ENCODE data around the gene CASTOR1. TPM values are rescaled to one million over a fixed set of nuclear protein-coding genes. Genes with fewer than 3 reads are reported as not detected.
A peak's percentile ranks its signal among the peaks of the same experiment; 100 is the strongest.

The CASTOR1 gene
- total and polyA plus RNA-seq, 2 donors = 7.5 to 21.7 TPM

DNA sequence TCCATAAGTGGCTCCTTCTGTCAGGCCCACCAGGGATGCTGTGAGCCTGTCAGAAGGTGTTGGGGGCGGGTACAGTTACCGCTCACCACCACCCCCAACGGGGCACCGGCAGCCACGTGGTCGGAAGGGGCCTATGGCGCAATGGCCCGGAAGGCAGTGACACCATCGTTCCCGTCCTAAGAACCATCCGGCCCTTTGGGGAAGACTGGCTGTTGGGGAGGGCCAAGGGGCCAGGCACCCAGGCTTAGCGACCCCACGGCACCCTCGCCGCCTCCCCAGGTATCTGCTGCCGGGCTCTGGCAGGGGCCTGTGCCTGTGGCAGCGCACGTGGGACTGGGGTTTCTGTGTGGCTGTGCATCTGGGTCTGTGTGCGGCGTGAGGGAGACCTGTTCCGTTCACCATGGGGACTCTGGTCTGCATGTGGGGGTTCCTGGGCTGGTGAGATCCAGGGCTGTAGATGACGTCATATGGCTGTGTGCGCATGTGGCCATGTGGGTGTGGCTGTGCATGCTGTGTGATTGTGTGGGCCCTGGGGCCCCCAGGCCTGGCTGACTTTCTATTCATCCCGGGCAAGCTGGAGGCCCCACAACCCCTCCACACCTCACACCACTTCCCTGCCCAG, 23.4 kb downstream of the CASTOR1 start:
- Histone ChIP-seq H3K27ac (ENCODE audit: low read depth) (peak overlapping the region; percentile 35), H3K36me3 (ENCODE audit: insufficient read depth) (no peaks in the 10 kb centered on the region), H3K4me1 (ENCODE audit: insufficient read depth) (no peaks in the 10 kb centered on the region), H3K4me3 (ENCODE audit: low read depth, low read length) (peak overlapping the region; percentile 15)
- WGBS = 73% methylated on average over 24 of the region's 24 CpGs
- no peak for DNase-seq (ENCODE audit: extremely low spot score)

DNA sequence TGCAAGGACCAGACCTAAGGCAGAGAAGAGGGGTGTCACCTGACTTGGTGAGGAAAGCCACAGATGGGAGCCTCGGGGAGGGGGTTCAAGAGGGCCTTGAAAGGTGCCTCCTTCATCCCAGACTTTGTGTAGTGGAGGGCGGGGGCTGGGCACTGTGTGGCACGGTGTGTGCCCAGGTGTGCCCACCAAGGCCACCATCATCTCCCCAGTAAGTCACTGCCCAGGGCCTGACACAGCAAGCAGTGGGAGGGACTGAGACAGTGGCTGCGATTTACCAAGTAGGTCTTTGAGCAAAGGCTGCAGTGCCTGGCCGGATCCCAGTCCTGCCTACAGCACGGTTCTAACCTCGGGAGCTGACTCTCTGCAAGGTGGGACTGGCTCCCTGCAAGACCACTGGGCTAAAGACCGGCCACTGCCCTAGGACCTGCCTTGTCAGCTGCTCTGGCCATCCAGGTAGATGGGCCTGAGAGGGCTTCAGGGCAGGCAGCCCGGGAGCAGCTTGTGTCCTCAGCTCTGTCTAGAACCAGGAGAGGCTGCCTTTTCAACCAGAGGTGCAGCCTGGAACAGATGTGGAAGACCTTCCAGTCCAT, 24.1 kb downstream of the CASTOR1 start:
- Histone ChIP-seq H3K27ac (ENCODE audit: low read depth) (no peak overlapping the region), H3K4me1 (ENCODE audit: insufficient read depth) (no peaks in the 10 kb centered on the region), H3K36me3 (ENCODE audit: insufficient read depth) (no peaks in the 10 kb centered on the region), H3K4me3 (ENCODE audit: low read depth, low read length) (no peak overlapping the region)
- no peak for DNase-seq (ENCODE audit: extremely low spot score)
- 88% methylated on average over 9 of the region's 9 CpGs for WGBS

DNA sequence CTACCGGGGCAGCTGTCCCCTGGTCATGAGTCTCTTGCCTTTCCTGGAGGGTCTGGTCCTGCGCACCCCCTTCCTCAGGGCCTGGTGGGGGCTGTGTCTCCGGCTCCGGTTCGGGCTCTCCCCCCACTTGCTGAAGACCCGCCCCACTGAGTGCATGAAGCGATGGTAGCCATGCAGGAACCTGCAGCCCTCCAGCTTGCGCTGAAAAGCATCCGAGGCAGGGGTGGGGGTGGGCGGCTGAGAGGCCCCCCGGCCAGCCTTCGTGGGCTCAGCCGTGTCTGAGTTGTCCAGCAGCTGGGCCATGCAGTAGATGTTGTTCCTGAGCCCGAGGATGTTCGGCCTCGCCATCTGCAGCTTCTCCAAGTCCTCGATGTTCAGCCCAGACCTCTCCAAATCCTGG, 25.4 kb downstream of the CASTOR1 start:
- H3K36me3 ChIP-seq (ENCODE audit: insufficient read depth) = no peaks in the 10 kb centered on the region
- no peaks in the 10 kb centered on the region for H3K4me1 ChIP-seq (ENCODE audit: insufficient read depth)
- 85% methylated on average over 17 of the region's 17 CpGs for WGBS
- no peak overlapping the region for H3K27ac ChIP-seq (ENCODE audit: low read depth)
- no peak overlapping the region for H3K4me3 ChIP-seq (ENCODE audit: low read depth, low read length)
- DNase-seq (ENCODE audit: extremely low spot score) = no peak

DNA sequence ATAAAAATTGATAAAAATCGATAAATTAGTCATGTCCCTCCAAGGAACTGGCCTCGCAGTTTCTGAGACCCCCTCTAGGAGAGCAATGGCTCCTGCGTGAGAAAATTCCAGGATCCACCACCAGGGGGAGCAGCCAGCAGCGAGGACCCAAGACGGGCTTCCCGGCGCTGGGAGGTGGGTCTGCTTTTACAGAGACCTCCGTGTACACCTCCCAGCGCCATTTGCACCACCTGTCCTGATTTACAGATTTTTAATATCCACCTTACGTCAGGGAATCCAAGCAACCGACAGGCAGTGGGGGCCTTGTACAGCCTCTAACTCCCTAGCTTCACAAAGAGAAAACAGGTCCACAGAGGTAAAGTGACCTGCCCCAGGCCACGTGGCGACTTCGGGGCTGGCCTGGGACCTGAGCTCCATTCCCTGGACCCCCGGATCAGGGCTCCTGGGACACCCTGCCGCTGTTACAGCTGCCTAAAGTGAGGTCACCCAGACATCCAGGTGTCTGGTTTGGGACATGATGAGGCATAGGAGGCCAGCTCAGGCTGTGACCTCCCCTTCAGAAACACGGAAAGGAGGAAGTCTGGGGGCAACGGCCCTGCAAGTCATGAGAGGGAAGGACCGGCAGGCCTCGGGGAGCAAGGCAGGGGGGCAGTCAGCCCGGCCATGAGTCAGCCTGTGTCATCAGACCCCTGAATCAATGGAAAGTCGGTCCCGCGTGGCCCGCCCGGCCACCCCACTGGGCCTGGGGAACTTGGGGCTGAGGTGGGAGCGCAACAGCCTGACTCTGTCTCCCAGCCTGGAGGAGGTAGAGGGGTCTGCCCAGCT, 26.2 kb downstream of the CASTOR1 start:
- WGBS = 29% methylated on average over 27 of the region's 27 CpGs
- Histone ChIP-seq H3K4me3 (ENCODE audit: low read depth, low read length) (no peak overlapping the region), H3K4me1 (ENCODE audit: insufficient read depth) (no peaks in the 10 kb centered on the region), H3K36me3 (ENCODE audit: insufficient read depth) (no peaks in the 10 kb centered on the region), H3K27ac (ENCODE audit: low read depth) (no peak overlapping the region)
- no peak for DNase-seq (ENCODE audit: extremely low spot score)

DNA sequence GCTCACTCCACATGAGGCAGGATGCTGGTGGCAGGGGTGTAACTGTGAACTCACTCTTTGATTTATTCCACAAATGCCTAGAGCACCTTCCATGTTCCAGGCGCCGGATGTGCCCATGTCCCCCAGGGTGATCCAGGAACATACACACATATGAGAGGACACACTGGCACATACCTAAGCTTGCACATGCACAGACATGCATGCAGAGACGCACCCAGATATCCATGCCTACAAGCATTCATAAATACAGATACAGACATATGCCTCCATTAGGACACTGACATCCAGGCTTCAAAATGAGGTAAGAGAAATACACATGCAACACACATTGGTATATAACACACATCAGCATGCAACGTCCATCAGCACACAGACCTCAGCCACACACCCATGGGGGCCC, 27.2 kb downstream of the CASTOR1 start:
- Histone ChIP-seq H3K4me3 (ENCODE audit: low read depth, low read length) (no peak overlapping the region), H3K27ac (ENCODE audit: low read depth) (no peak overlapping the region), H3K36me3 (ENCODE audit: insufficient read depth) (no peaks in the 10 kb centered on the region), H3K4me1 (ENCODE audit: insufficient read depth) (no peaks in the 10 kb centered on the region)
- WGBS = 89% methylated on average over 4 of the region's 4 CpGs
- no peak for DNase-seq (ENCODE audit: extremely low spot score)

DNA sequence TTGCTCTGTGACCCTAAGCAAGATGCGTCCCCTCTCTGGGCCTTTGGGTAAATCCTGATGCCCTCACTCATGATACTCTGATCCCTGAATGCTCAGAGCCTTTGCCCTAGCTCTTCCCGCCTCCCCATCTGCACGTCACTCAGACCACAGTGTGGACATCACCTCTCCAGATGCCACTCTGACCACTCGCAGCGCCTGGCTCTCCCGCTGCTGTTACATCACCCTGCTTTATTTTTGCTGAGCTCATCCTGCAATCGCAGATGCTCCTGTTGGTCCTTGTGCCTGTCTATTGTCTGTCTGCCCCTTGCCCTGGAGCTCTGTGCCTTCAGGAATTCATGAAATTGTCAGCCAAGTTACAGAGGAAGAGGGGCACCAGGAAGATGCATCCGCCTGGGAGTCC, 28.2 kb downstream of the CASTOR1 start:
- Histone ChIP-seq H3K4me1 (ENCODE audit: insufficient read depth) (no peaks in the 10 kb centered on the region), H3K36me3 (ENCODE audit: insufficient read depth) (no peaks in the 10 kb centered on the region), H3K4me3 (ENCODE audit: low read depth, low read length) (no peak overlapping the region), H3K27ac (ENCODE audit: low read depth) (no peak overlapping the region)
- 86% methylated on average over 8 of the region's 8 CpGs for WGBS
- no peak for DNase-seq (ENCODE audit: extremely low spot score)

DNA sequence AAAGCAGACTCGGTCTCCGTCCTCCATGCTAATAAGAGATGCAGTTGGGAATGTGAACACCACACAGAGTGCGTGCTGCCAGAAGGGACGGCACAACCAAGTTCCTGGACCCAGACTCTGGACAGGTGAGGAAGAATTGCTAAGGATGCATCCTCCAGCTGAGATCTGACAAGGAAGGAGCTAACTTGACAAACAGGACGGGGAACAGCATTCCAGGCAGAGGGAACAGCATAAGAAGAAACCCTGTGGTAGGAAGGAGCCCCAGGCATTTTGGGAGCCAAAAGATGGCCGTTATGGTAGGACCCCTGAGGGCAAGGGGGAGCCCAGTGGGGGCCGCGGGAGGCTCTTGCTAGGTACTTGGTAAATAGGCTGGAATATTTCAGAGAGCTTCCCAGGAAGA, 28.6 kb downstream of the CASTOR1 start:
- Histone ChIP-seq H3K27ac (ENCODE audit: low read depth) (no peak overlapping the region), H3K4me3 (ENCODE audit: low read depth, low read length) (no peak overlapping the region), H3K36me3 (ENCODE audit: insufficient read depth) (no peaks in the 10 kb centered on the region), H3K4me1 (ENCODE audit: insufficient read depth) (no peaks in the 10 kb centered on the region)
- no peak for DNase-seq (ENCODE audit: extremely low spot score)
- 86% methylated on average over 8 of the region's 8 CpGs for WGBS

DNA sequence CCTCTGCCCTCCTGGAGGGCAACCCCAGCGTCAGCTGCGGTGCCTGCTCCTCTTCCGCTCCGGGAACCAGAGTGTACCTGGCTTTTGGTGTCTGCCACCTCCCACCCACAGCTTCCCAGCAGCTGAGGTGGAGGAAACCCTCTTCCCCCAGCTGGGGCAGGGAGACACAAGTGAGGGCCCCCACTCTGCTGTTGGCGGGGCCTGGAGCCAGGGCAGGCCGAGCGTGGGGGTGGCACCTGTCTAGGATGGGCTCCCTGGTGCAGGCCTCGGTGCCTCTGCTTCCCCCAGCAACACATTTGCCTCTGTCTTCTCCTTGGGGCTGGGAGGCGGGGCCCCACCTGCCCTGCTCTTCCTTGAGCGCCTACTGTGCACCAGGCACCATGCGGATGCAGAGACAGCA, 29.0 kb downstream of the CASTOR1 start:
- no peak for DNase-seq (ENCODE audit: extremely low spot score)
- 91% methylated on average over 11 of the region's 11 CpGs for WGBS
- H3K27ac ChIP-seq (ENCODE audit: low read depth) = no peak overlapping the region
- H3K4me3 ChIP-seq (ENCODE audit: low read depth, low read length) = no peak overlapping the region
- no peaks in the 10 kb centered on the region for H3K4me1 ChIP-seq (ENCODE audit: insufficient read depth)
- no peaks in the 10 kb centered on the region for H3K36me3 ChIP-seq (ENCODE audit: insufficient read depth)

DNA sequence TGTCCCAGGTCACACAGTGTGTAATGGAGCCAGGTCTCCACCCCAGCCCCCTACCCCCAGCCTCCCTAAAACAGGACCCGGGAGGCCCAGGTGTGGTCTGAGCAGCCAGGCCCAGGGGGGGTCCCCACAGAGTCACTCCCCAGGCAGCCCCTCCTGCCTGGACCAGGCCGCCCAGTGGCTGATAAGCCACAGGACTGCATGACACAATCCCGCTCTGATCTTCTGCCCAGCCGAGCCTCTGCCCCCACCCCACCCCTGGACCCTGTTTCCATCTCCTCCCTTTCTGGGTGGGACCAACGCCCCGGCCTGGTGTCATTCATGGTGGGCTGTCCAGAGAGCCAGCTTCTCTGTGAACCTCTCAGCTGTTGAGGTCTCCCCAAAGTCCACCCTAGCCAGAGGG, 35.0 kb downstream of the CASTOR1 start:
- WGBS = 65% methylated on average over 6 of the region's 6 CpGs
- H3K36me3 ChIP-seq (ENCODE audit: insufficient read depth) = no peaks in the 10 kb centered on the region
- no peak overlapping the region for H3K4me3 ChIP-seq (ENCODE audit: low read depth, low read length)
- no peaks in the 10 kb centered on the region for H3K4me1 ChIP-seq (ENCODE audit: insufficient read depth)
- H3K27ac ChIP-seq (ENCODE audit: low read depth) = no peak overlapping the region
- no peak for DNase-seq (ENCODE audit: extremely low spot score)

DNA sequence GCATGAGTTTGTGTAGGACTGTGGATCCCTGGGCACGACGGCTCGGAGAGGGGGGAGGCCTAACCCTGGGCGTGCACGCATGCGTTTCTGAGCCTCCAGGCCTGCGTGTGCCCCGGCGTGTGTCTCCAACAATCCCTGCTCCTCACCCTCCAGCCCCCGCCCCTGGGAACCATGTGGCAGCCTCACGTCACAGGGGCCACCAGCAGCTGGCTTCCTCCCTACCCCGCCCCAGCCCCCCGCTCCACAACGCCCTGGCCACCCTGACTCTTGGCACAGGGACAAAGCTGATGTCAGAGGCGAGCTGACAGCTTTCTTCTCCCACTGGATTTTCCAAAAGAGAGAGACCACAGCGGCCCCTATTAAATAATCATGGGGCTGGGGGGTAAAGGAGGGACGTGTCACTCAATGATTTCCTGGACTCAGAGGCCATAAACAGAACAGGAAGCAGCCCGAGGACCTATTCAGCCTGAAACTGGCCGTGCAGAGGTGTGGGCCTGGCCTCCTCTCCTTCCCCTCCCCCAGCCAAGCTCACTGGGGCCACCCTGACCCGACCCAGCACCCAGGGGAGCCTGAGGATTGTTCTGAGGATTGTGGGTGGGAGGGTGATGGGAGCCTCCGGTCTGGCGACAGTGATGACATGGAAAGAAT, 36.0 kb downstream of the CASTOR1 start:
- DNase-seq (ENCODE audit: extremely low spot score) = peak; percentile 77
- no peak overlapping the region for H3K27ac ChIP-seq (ENCODE audit: low read depth)
- WGBS = 23% methylated on average over 22 of the region's 22 CpGs
- H3K36me3 ChIP-seq (ENCODE audit: insufficient read depth) = no peaks in the 10 kb centered on the region
- H3K4me3 ChIP-seq (ENCODE audit: low read depth, low read length) = no peak overlapping the region
- H3K4me1 ChIP-seq (ENCODE audit: insufficient read depth) = no peaks in the 10 kb centered on the region

DNA sequence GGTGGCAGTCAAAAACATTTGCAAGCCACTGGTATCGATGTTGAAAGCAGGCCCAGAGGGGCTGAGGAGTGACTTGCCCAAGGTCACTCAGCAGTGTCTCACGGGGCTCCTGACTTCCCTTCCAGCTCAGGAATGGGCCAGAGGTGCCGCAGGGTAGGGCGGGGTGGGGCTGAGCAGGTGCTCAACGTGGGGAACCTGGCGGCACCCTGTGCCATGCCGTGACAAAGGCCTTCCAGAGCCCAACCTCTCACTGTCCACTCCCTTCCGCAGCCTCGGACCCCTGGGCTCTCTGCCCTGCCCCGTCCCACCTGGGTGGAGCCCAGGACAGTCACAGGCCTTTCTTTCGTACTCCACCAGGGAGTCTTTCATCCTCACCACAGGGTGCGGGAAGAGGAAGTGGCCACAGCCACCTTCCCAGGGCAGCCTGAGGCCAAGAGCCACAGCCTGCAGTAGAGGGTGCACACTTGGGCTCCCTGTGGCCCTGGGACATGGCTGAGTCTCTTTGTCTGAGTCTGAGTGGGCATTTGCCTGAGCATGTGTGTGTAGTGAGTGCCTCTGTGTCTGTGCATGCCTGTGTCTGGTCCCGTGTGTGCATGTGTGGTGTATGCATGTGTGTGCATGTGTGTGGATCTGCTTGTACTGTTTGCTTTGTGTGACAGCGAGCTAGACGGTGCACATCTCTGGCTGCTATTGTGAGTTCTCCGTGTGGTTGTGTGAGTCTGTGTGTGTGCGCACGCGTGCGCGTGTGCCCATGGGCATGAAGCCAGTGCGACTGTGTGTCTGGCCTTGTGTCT, 36.7 kb downstream of the CASTOR1 start:
- Histone ChIP-seq H3K27ac (ENCODE audit: low read depth) (no peak overlapping the region), H3K36me3 (ENCODE audit: insufficient read depth) (no peaks in the 10 kb centered on the region), H3K4me3 (ENCODE audit: low read depth, low read length) (no peak overlapping the region), H3K4me1 (ENCODE audit: insufficient read depth) (no peaks in the 10 kb centered on the region)
- WGBS = 69% methylated on average over 22 of the region's 22 CpGs
- DNase-seq (ENCODE audit: extremely low spot score) = no peak

DNA sequence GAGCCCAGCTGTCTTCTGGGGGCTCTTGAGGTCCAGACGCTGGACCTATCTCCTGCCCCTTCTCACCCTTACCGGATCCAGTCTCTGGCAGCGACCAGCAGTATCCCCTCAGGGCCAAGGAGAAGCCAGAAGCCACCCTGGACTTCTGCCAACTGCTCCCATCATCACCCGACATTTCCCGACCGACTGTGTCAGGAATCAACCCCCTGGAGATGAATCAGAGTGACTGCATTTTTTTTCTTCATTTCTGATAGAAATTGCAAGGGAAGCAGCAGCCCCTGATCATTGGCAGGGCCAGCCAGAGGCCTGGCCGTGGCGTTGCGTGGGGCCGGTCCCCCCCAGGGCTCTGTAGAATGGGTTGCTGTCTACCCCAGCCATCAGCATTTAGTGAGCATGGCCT, 37.6 kb downstream of the CASTOR1 start:
- Histone ChIP-seq H3K27ac (ENCODE audit: low read depth) (no peak overlapping the region), H3K36me3 (ENCODE audit: insufficient read depth) (no peaks in the 10 kb centered on the region), H3K4me1 (ENCODE audit: insufficient read depth) (no peaks in the 10 kb centered on the region), H3K4me3 (ENCODE audit: low read depth, low read length) (no peak overlapping the region)
- DNase-seq (ENCODE audit: extremely low spot score) = no peak
- WGBS = 71% methylated on average over 10 of the region's 10 CpGs

DNA sequence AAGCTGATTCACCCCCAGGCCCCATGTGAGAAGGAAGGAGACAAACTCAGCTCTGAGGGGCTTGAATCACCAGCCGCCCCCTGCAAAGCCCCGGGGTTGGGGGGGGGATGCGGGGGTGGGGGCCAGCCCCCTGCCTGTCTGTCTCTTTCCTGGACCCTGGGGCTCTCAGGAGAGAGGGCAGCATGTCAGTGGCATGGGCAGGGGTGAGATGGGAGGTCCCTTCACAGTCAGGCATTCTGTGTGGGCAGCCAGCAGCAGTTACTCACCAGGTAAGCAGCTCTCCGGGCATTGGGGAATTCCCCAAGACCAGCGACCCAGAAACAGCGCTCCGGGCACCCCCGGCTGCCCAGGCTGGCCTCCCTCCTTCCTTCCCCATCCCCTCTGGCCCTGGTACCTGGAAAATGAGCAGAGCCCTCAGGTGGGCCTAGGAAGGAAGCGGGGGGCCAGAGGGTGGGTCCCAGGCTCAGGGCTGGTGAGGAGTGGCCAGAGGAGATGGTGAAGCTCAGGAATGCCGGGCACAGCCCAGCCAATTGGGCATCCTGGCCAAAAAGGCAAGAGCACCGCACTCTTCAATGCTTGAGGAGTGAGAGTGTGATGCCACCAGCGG, 38.5 kb downstream of the CASTOR1 start:
- Histone ChIP-seq H3K36me3 (ENCODE audit: insufficient read depth) (no peaks in the 10 kb centered on the region), H3K4me3 (ENCODE audit: low read depth, low read length) (no peak overlapping the region), H3K27ac (ENCODE audit: low read depth) (no peak overlapping the region), H3K4me1 (ENCODE audit: insufficient read depth) (no peaks in the 10 kb centered on the region)
- WGBS = 79% methylated on average over 12 of the region's 12 CpGs
- no peak for DNase-seq (ENCODE audit: extremely low spot score)
